ENCODE measurements around the gene FUT3.
"Not testable (repeated sequence)": the region's sequence is repeated elsewhere in the genome, so short reads cannot be mapped to it uniquely, and the experiment has no call there.

FUT3 gene

GRCh38 chr19:5893907-5894703 lies 42.9 kb upstream of the FUT3 start:
- peaks cover 34 to 60% (median 45%) of the 10 kb centered on the region in 11 experiments for H3K36me3 ChIP-seq
- H3K4me3 ChIP-seq = no peak overlapping the region
- H3K4me2 ChIP-seq = no peak overlapping the region
- TF ChIP-seq Cebpa-rat (IDR thresholded peaks at IDR 0.05) = no peak
- peaks cover 0 to 34% (median 12%) of the 10 kb centered on the region in 10 experiments; a peak in 12 of 20 replicates for H3K4me1 ChIP-seq
- peaks cover 30 to 78% (median 68%) of the 10 kb centered on the region in 11 experiments for H4K20me1 ChIP-seq
- peak overlapping the region in 3 of 11 experiments; percentile 10 to 22 (median 18); a peak in 1 of 22 replicates for H3K9ac ChIP-seq
- H3K27me3 ChIP-seq = no peaks in the 10 kb centered on the region
- no peaks in the 10 kb centered on the region for H3K9me3 ChIP-seq (replicated peaks in 1 of 11)
- no peak overlapping the region for H3K27ac ChIP-seq

DNA sequence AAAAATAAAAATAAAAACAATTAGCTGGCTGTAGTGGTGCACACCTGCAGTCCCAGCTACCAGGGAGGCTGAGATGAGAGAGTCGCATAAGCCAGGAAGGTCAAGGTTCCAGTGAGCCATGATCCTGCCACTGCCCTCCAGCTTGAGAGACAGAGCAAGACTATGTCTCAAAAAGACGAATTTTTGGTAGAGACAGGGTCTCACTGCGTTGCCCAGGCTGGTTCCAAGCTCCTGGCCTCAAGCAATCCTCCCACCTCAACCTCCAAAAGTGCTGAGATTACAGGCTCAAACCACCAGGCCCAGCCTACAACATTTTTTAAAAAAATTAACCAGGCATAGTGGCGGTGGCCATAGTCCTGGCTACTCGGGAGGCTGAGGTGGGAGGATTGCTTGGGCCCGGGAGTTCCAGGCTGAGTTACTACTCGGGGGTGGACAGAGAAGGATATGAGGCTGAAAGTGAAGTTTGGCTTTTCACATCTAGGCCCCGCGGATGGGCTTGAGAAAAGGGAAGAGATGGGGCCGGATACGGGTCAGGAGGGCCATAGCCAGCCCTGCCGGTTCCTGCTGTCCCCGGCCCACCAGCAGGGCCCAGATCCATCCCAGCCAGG lies 42.2 kb upstream of the FUT3 start:
- Histone ChIP-seq H3K4me1 (peaks cover 0 to 30% (median 8%) of the 10 kb centered on the region in 10 experiments; a peak in 12 of 20 replicates), H3K36me3 (peaks cover 34 to 55% (median 45%) of the 10 kb centered on the region in 11 experiments), H3K4me2 (no peak overlapping the region), H3K27me3 (no peaks in the 10 kb centered on the region), H3K27ac (no peak overlapping the region), H3K4me3 (no peak overlapping the region), H4K20me1 (peaks cover 24 to 71% (median 61%) of the 10 kb centered on the region in 11 experiments), H3K9me3 (replicated peaks in 1 of 11) (no peaks in the 10 kb centered on the region), H3K9ac (no peak overlapping the region)
- no peak for TF ChIP-seq Cebpa-rat (IDR thresholded peaks at IDR 0.05)

DNA sequence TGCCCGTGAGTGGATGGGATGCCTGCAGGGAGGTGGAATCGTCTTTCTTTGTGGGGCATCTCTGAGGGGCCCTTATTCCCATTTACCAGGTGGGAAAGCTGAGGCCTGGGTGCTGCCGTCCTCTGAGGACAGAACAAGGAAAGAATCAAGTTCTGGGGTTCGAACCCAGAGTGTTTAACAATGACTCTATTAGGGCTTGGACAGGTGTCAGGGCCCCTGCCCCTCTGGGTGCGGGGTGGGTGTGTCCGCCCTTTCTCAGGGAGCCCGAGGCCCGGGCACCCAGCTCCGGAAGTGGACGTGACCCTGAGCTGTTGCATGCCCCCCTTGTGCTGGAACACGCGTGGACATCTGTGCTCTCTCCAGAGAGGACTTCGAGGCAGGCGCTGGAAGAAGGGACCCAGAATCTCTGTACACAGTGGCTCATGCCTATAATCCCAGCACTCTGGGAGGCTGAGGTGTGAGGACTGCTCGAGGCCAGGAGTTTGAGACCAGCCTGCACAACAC lies 41.6 kb upstream of the FUT3 start:
- H3K36me3 ChIP-seq = peaks cover 33 to 49% (median 39%) of the 10 kb centered on the region in 11 experiments
- no peaks in the 10 kb centered on the region for H3K9me3 ChIP-seq (replicated peaks in 1 of 11)
- no peak for TF ChIP-seq Cebpa-rat (IDR thresholded peaks at IDR 0.05)
- H3K4me3 ChIP-seq = no peak overlapping the region
- no peak overlapping the region for H3K9ac ChIP-seq
- H3K27me3 ChIP-seq = no peaks in the 10 kb centered on the region
- peaks cover 0 to 24% (median 2%) of the 10 kb centered on the region in 10 experiments; a peak in 7 of 20 replicates for H3K4me1 ChIP-seq
- no peak overlapping the region for H3K4me2 ChIP-seq
- no peak overlapping the region for H3K27ac ChIP-seq
- peaks cover 19 to 65% (median 55%) of the 10 kb centered on the region in 11 experiments for H4K20me1 ChIP-seq

DNA sequence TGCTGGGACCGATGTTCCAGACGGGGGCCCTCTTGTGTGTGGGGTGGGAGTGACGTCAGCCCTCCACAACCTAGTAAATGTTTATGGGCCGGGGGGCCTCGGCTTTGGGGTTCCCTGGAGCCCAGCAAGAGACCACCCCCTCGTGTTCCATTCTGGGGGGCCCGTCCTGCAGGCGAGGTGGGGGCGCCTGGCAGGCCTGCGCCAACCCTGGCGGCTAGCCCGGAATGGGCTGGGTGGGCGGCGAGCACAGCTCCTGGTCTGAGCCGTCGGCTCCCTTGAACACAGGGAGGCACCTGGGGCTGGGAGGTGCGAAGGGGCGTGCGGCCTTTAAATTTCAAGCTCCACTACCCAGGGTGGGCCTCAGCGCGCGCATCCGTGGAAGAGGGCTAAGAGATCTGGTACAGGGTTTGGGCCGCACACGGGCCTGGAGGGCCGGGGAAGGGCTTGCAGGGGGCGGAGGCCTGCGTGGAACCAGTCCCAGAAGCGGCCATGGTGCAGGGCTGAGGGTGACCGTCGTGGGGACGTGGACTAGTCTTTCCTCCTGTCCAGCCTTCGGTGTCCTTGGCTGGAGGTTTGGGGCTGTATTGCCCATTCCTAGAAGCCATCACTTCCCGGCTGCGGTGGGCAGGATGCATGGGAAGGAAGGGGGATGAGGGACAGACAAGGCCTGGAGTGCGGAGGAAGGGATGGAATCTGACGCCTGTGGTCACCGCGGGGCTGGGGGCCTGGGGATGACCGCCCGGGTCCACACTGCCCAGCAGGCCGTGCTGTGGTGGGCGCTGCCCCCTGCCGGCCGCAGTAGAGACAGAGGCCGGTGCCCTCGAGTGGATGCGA lies 40.9 kb upstream of the FUT3 start:
- no peak overlapping the region for H3K4me3 ChIP-seq
- no peaks in the 10 kb centered on the region for H3K27me3 ChIP-seq
- H4K20me1 ChIP-seq = peaks cover 12 to 59% (median 48%) of the 10 kb centered on the region in 11 experiments
- TF ChIP-seq Cebpa-rat (IDR thresholded peaks at IDR 0.05) = no peak
- no peak overlapping the region for H3K27ac ChIP-seq
- 0 out of 22 replicates have a peak overlapping the region, but pooled peaks of 1 of the 11 experiments have one; percentile 1 for H3K4me2 ChIP-seq
- H3K9me3 ChIP-seq (replicated peaks in 1 of 11) = no peaks in the 10 kb centered on the region
- H3K4me1 ChIP-seq = peaks cover 0 to 24% (median 2%) of the 10 kb centered on the region in 10 experiments; a peak in 7 of 20 replicates
- peaks cover 26 to 42% (median 33%) of the 10 kb centered on the region in 11 experiments for H3K36me3 ChIP-seq
- peak overlapping the region in 2 of 11 experiments; percentile 12 to 37; a peak in 2 of 22 replicates for H3K9ac ChIP-seq

DNA sequence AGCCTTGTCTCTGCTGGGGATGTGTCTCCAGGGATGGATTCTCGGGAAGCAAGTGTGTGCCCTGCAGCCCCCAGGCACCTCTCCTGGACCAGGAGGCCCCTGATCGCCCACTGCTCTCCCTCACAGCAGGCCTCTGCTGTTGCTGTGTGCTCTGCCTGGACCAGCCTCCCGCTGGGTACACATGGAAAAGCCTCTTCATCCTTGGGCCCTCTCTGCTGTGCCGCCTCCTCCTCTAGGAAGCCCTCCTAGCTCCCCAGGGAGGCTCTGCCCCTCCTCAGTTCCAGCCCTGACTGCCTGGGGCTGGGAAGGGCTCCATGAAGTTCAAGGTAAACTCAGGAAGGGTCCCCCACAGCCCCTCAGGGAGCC lies 40.3 kb upstream of the FUT3 start:
- H3K4me1 ChIP-seq = peaks cover 0 to 24% (median 2%) of the 10 kb centered on the region in 10 experiments; a peak in 7 of 20 replicates
- 0 out of 22 replicates have a peak overlapping the region, but pooled peaks of 2 of the 11 experiments have one; percentile 6 to 10 for H3K4me2 ChIP-seq
- peak overlapping the region in 3 of 11 experiments; percentile 18 to 58 (median 37); a peak in 2 of 22 replicates for H3K9ac ChIP-seq
- H3K4me3 ChIP-seq = no peak overlapping the region
- H4K20me1 ChIP-seq = peaks cover 6 to 53% (median 42%) of the 10 kb centered on the region in 11 experiments; a peak in 21 of 22 replicates
- TF ChIP-seq Cebpa-rat (IDR thresholded peaks at IDR 0.05) = no peak
- H3K9me3 ChIP-seq (replicated peaks in 1 of 11) = no peaks in the 10 kb centered on the region
- H3K36me3 ChIP-seq = peaks cover 20 to 36% (median 27%) of the 10 kb centered on the region in 11 experiments
- no peak overlapping the region for H3K27ac ChIP-seq
- no peaks in the 10 kb centered on the region for H3K27me3 ChIP-seq

DNA sequence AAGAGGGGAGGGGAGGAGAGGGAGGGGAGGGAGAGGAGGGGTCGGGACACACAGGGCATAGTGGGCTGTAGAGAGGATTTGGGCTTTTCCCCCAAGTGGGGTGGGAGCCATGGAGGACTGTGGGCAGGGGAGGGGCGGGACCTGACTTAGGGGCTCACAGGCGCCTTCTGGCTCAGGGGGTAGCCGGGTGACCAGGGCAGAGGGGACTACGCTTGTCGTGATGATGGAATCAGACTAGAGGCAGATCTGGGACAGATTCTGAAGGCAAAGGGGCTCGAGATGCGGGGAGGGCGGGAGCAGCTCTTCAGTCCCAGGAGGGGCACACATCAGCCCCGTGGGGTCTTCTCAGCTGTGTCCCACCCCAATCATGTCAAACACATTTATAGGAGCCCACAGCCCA lies 38.9 kb upstream of the FUT3 start:
- Histone ChIP-seq H3K4me3 (no peak overlapping the region), H3K27ac (no peak overlapping the region), H3K9ac (no peak overlapping the region), H3K4me2 (peak overlapping the region in 3 of 11 experiments; percentile 10 to 30 (median 15); a peak in 3 of 22 replicates), H4K20me1 (peaks cover 0 to 39% (median 30%) of the 10 kb centered on the region in 11 experiments; a peak in 19 of 22 replicates), H3K9me3 (replicated peaks in 1 of 11) (no peaks in the 10 kb centered on the region), H3K4me1 (peaks cover 0 to 24% (median 2%) of the 10 kb centered on the region in 10 experiments; a peak in 8 of 20 replicates), H3K36me3 (peaks cover 9 to 23% (median 15%) of the 10 kb centered on the region in 11 experiments), H3K27me3 (no peaks in the 10 kb centered on the region)
- TF ChIP-seq Cebpa-rat (IDR thresholded peaks at IDR 0.05) = no peak

- H3K4me1 ChIP-seq = peaks cover 0 to 24% (median 4%) of the 10 kb centered on the region in 10 experiments; a peak in 9 of 20 replicates
- H3K4me3 ChIP-seq = no peak overlapping the region
- H3K4me2 ChIP-seq = no peak overlapping the region
- no peak for TF ChIP-seq Cebpa-rat (IDR thresholded peaks at IDR 0.05)
- H3K36me3 ChIP-seq = peaks cover 2 to 16% (median 8%) of the 10 kb centered on the region in 11 experiments; a peak in 16 of 22 replicates
- H4K20me1 ChIP-seq = peaks cover 0 to 32% (median 24%) of the 10 kb centered on the region in 11 experiments; a peak in 18 of 22 replicates
- H3K27me3 ChIP-seq = no peaks in the 10 kb centered on the region
- H3K9me3 ChIP-seq (replicated peaks in 1 of 11) = no peaks in the 10 kb centered on the region
- H3K9ac ChIP-seq = no peak overlapping the region
- no peak overlapping the region for H3K27ac ChIP-seq
Observed at GRCh38 chr19:5889288-5889971, 38.2 kb upstream of the FUT3 start.

DNA sequence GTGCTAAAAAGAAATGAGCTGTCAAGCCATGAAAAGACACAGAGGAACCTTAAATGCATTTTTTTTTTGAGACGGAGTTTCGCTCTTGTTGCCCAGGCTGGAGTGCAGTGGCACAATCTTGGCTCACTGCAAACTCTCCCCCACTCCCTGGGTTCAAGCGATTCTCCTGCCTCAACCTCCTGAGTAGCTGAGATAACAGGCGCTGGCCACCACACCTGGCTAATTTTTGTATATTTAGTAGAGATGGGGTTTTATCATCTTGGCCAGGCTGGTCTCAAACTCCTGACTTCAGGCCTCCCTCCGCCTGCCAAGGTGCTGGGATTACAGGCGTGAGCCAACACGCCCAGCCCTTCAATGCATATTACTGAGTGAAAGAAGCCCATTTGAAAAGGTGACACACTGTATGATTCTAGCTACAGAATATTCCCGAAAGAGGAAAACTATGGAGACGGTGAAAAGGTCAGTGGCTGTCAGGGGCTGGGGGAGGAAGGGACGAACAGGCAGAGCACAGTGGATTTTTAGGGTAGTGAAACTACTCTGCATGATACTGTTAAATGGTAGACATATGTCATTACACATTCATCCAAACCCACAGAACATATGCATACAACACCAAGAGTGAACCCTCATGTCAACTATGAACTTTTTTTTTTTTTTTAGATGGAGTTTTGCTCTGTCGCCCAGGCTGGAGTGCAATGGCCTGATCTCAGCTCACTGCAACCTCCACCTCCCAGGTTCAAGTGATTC lies 33.0 kb upstream of the FUT3 start:
- not testable (repeated sequence) for H3K9ac ChIP-seq; H3K27ac ChIP-seq; H3K4me3 ChIP-seq; H3K36me3 ChIP-seq; H3K27me3 ChIP-seq; H4K20me1 ChIP-seq; H3K9me3 ChIP-seq (replicated peaks in 1 of 11)
- Histone ChIP-seq H3K4me2 (peak overlapping the region in 3 of 11 experiments; percentile 20 to 62 (median 54); a peak in 4 of 22 replicates), H3K4me1 (peaks cover 5 to 22% (median 8%) of the 10 kb centered on the region in 10 experiments; a peak in 15 of 20 replicates)

DNA sequence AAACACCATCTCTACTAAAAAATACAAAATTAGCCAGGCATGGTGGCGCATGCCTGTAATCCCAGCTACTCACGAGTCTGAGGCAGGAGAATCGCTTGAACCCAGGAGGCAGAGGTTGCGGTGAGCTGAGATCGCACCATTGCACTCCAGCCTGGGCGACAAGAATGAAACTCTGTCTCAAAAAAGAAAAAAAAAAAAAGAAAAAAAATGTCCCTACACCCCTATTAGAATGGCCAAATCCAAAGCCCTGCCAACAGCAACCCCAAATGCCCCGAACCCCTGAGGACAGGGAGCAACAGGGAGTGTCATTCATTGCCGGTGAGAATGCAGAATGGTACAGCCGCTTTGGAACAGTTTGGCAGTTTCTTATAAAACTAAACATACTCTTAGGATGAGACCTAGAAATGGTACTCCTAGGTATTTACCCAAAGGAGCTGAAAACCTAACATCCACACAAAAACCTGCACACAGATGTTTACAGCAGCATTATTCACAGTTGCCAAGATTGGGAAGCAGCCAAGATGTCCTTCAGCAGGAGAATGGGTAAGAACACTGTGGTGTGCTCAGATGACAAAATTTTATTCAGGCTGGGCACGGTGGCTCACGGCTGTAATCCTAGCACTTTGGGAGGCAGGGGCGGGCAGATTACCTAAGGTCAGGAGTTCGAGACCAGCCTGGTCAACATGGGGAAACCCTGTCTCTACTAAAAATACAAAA lies 32.1 kb upstream of the FUT3 start:
- H3K4me3 ChIP-seq; H3K27ac ChIP-seq; H3K4me2 ChIP-seq; H3K9me3 ChIP-seq (replicated peaks in 1 of 11); H3K27me3 ChIP-seq; H3K9ac ChIP-seq; H4K20me1 ChIP-seq; H3K36me3 ChIP-seq: not testable (repeated sequence)
- peaks cover 5 to 22% (median 8%) of the 10 kb centered on the region in 10 experiments; a peak in 15 of 20 replicates for H3K4me1 ChIP-seq
